Kidney epithelial cell (primary cell): Measurements from ENCODE around the gene DUOXA2. TPM values are rescaled to one million over a fixed set of nuclear protein-coding genes. Genes with fewer than 3 reads are reported as not detected.
"Not testable (repeated sequence)": the region's sequence is repeated elsewhere in the genome, so short reads cannot be mapped to it uniquely, and the experiment has no call there.

Source experiments
- DNase-seq: peaks from one replicate; pipeline ENCODE4 v3.0.0-alpha.2; 2010; ENCODE audit warnings: low read depth
- H3K27me3 ChIP-seq: 2 replicates; pipeline ENCODE4 v1.6.0; 2011; ENCODE audit warnings: low read length; ENCODE audit not compliant: control insufficient read depth, insufficient read depth
- H3K36me3 ChIP-seq: 2 replicates; pipeline ENCODE4 v1.5.1; 2011; ENCODE audit warnings: low read length; ENCODE audit not compliant: control insufficient read depth, insufficient read depth
- H3K4me3 ChIP-seq: 2 replicates; pipeline ENCODE4 v1.5.1; 2011; ENCODE audit warnings: low read depth, mild to moderate bottlenecking, control low read depth, low read length
- total RNA-seq: library from RNA; depleted of rRNA; stranded (reverse); fragments of >200 nt; gene quantifications from 2 replicates; pipeline ENCODE4 v1.2.3, GENCODE V29; 2015
- TF ChIP-seq, protein P1 (sequence below): IDR thresholded peaks from 2 replicates; pipeline ENCODE4 v1.5.1; 2011; ENCODE audit warnings: mild to moderate bottlenecking, moderate library complexity, low read length, control low read depth, inconsistent platforms; ENCODE audit not compliant: insufficient read depth, poor library complexity, severe bottlenecking

The DUOXA2 gene
- total RNA-seq = not detected in 2 replicates

DNA sequence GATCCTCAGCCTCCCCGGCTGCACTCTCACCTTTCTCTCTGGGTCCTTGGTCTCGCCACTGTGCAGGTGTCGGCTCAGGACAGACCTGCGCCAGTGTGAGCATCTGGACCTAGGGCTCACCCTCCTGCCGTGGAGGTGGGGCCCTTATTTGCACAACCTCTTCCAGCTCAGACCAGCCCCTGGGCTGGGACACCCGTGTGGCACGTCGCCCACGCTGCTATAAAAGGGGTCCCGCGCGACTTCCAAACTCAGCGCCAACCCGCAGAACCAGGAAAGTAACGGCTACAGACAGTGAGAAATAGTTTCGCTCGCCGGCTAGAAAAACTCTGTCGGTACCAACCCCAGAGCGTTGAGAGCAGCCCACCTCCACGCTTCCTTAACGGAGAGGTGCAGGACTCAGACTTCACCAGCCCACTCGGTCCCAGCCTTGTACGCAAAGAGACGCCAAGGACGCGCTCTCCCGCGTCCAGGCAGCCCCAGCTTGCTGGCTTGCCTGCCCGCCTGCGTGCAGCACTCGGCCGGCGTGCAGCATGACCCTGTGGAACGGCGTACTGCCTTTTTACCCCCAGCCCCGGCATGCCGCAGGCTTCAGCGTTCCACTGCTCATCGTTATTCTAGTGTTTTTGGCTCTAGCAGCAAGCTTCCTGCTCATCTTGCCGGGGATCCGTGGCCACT is at the start of gene DUOXA2, which contains the start of gene DUOX2:
Gene DUOXA2, plus strand, starts transcription at position 251 of the 675 bp plus-strand sequence. Its CDS starts 280 bp downstream, at position 531.
Gene DUOX2, minus strand, starts transcription at position 97 of the 675 bp plus-strand sequence. CDS start 761 bp downstream, outside the sequence.
- TF ChIP-seq, protein P1, sequence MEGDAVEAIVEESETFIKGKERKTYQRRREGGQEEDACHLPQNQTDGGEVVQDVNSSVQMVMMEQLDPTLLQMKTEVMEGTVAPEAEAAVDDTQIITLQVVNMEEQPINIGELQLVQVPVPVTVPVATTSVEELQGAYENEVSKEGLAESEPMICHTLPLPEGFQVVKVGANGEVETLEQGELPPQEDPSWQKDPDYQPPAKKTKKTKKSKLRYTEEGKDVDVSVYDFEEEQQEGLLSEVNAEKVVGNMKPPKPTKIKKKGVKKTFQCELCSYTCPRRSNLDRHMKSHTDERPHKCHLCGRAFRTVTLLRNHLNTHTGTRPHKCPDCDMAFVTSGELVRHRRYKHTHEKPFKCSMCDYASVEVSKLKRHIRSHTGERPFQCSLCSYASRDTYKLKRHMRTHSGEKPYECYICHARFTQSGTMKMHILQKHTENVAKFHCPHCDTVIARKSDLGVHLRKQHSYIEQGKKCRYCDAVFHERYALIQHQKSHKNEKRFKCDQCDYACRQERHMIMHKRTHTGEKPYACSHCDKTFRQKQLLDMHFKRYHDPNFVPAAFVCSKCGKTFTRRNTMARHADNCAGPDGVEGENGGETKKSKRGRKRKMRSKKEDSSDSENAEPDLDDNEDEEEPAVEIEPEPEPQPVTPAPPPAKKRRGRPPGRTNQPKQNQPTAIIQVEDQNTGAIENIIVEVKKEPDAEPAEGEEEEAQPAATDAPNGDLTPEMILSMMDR = no peak
- Histone ChIP-seq H3K27me3 (peaks cover 81% of the 10 kb centered on the region), H3K4me3 (no peak within 1 kb of the TSS), H3K36me3 (no peaks in the 10 kb centered on the region)
- no peak for DNase-seq

DNA sequence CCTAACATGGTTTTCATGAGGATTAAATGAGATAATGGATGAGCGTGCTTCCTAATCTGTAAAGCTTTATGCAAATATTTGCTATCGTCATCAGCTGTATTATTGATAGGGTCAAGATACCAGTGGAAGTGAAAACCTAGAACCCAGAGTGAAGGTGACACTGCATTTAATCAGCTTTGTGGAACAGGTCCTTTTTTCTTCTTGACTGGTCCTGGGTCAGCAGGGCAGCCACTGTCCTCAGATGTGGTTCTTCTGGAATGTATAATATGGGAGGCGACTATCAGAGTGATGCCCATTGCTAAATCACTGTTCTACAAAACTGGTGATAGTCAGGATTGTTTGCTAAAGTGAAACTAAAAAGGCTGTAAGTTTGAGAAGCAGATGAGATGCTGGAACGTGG is 49.7 kb upstream of the DUOXA2 start:
- TF ChIP-seq, protein P1 = no peak
- peak; percentile 44 for DNase-seq

DNA sequence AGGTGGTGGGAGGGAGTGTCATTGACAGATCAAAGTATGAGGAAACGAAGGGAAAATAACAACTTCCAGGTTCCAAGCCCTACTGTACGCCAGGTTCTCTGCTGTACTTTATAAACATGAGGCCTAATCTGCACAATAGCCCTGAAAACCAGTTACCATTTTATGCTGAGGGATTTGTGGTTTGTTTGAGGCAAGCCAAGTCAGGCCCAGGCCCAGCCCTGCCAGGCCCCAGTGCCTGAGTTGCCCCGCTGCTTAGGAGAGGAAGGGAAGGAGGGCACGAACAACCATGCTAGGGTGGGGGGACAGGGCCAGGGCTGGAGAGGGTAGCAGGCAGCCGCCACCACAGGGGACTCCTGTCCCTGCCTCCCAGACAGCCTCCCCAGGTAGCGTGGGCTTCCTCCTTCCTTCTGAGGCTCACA is 44.2 kb upstream of the DUOXA2 start:
- H3K36me3 ChIP-seq, DNase-seq, H3K27me3 ChIP-seq, H3K4me3 ChIP-seq: not testable (repeated sequence)

More for the DNA sequence above, 49.7 kb upstream of the DUOXA2 start:
- Histone ChIP-seq H3K36me3 (no peaks in the 10 kb centered on the region), H3K4me3 (no peak overlapping the region), H3K27me3 (no peaks in the 10 kb centered on the region)

DNA sequence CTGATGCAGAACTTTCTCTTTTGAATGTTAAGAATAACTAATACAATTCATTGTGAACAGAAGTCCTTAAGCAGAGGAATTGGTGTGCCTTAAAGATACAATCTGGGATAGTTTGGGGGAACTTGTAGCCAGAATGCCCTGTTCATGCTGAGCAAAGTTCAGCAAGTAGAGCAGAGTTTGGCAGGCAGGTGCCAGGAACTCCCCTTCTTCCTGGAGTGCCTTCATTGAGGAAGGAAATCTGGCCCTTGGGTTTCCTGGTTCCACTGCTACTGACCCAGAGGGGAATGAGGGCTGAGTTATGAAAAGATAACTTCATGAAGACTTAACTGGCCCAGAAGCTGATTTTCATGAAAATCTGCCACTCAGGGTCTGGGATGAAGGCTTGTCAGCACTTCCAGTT is 40.5 kb upstream of the DUOXA2 start:
- not testable (repeated sequence) for H3K27me3 ChIP-seq, H3K4me3 ChIP-seq, H3K36me3 ChIP-seq, DNase-seq

DNA sequence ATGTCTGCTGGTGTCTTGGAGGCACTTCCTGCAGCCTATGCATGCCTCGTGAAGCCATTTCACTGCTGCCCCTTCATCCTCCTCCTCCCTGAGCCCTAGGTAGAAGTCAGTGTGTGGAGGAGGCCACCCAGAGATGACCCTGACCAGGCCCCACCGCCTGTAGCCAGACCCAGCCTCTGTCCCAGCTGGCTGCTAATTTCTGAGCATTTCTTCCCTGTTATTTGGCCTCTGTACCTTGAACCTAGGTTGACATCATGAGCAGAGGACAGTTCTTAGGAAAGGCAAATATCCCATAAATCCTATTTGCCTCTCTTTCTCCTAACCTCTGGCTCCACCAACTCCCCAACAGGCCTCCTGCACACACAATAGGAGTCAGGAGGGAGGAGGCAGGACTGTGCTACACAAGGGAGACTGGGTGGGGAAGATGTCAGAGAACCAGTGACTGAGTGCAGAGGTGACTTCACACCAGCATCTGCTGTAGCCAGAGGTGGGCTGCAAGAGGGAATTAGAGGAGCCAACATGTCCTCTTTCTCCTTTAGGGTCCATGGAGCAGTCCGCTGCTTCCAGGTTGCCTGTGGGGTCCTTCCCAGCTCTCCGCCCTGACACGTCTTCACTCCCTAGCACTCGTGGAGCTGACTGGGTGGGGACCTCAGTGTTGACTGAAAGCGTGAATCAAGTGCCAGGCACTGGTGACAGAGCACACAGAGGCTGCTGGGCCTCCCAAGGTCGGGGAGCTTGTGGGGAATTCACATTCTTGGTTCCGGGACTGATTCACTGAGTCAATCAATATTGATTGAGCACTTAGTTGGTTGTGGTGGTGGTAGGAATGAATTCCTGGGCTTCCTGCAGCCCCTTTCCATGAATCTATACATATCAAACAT is 38.4 kb upstream of the DUOXA2 start:
- H3K36me3 ChIP-seq, H3K27me3 ChIP-seq, H3K4me3 ChIP-seq: not testable (repeated sequence)

DNA sequence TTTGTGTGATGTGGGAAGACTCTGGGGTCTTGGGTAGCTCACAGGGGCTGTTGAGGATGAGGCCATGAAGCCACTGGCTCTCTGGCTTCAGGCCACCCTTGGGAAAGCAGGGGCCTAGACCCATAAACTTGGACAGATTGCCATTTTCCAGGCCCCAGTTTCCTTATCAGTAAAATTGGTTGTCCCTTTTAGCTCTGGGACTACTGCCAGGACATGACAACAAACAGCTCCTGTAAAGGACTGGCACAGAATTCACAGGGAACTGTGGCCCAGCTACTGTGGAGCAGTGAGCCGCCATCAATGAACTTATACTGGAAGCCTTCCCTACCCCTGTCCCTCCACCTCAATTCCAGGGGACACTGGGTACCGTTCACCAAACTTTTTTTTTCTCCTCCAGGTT is 36.7 kb upstream of the DUOXA2 start:
- DNase-seq, H3K4me3 ChIP-seq, H3K27me3 ChIP-seq, H3K36me3 ChIP-seq: not testable (repeated sequence)

More for the DNA sequence above, 38.4 kb upstream of the DUOXA2 start:
- DNase-seq = not testable (repeated sequence)

DNA sequence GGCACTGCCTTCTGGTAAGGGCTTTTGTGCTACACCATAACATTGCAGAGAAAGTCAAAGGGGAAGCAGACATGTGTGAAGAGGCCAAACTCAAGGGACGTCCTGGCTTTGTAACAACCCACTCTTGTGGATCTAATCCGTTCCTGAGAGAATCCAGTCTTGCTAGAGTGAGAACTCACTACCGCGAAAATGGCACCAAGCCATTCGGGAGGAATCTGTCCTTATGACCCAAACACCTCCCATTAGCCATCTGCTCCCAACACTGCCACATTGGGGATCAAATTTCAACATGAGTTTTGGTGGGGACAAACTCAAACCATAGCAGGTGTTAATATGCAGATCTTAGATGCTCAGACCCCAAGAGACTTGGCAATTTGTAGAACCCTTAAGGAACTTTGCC is 34.9 kb upstream of the DUOXA2 start:
- not testable (repeated sequence) for DNase-seq, H3K36me3 ChIP-seq, H3K27me3 ChIP-seq, H3K4me3 ChIP-seq

DNA sequence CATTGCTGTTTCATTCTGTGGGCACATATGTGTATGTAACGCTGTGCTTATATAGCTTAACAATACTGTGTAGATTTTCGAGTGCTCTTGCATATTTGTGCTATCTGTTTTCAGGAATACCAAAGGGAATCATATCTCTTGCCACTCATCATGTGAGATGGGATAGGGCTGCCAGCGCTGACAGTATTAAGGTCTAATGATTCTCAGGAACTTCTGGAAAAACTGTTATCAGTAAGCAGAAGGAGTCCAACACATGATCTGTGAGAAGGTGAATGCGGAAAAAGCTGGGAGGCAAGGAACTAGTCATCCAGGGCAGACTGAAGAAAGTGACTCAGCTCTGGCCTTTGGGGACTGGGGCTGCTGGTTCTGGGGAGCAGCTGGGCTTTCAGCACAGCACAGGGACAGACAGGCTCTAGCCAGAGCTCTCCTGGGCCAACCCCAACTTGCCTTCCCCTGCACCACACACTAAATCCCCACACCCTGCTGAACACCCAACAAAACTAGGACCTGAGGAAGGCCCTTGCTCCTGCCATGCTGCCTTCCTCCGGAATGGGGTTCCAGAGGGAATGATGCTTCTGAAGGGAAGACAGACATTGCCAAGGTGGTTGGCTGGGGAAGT is 34.4 kb upstream of the DUOXA2 start:
- H3K4me3 ChIP-seq, H3K36me3 ChIP-seq, H3K27me3 ChIP-seq, DNase-seq: not testable (repeated sequence)

DNA sequence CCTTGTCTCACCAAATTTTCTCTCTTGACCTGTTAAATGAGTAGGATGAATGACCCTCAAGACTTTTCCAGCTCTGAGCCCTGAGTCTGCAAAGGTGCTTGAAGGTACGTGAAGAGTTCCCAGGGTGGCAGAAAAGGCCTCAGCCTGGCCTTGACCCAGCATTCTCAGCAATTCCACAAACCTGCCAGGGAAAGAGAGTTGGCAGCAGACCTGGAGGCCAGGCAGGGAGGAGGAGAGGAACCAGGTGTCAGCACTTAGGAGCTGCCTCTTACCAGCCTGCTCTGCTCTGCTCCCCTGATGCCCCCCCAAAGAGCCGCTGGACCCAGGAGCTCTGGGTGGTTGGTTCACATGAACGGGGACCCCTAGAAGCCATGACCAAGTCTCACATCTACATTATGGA is 33.5 kb upstream of the DUOXA2 start:
- H3K36me3 ChIP-seq, DNase-seq, H3K4me3 ChIP-seq, H3K27me3 ChIP-seq: not testable (repeated sequence)

DNA sequence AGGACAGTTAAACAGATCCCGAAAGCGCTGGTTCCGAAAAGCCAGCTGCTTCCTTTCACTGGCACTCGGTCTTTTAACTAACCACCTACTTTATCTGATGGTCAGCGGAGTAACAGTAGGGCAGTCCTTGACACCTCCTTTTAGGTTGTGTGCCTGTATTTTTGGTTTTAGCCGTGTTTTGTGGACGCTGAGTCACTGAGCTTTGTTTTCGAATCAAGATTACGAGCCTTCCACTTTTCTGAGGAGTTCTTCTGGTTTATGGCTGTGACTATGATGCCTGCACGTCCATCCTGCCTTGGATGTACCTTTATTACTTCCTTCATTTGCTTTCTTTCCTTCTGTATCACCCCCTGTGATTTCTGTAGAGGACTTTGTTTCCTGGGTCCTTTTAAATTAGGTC is 31.7 kb upstream of the DUOXA2 start:
- not testable (repeated sequence) for H3K27me3 ChIP-seq, H3K4me3 ChIP-seq, H3K36me3 ChIP-seq, DNase-seq
